Suprapubic skin (tissue), 4 donors: Measurements from ENCODE around the gene WBP1L. TPM values are rescaled to one million over a fixed set of nuclear protein-coding genes. Genes with fewer than 3 reads are reported as not detected.
"Not testable (repeated sequence)": the region's sequence is repeated elsewhere in the genome, so short reads cannot be mapped to it uniquely, and the experiment has no call there.

Experiments used
- DNase-seq, 2 donors: peaks; one replicate each; pipeline ENCODE4 v3.0.0-alpha.2; 2019; ENCODE audit warnings: low spot score in 2 of 2
- H3K27ac ChIP-seq: fragments of 200-600 bp; sonication (generic); one replicate; pipeline ENCODE4 v1.5.1; 2019
- H3K27me3 ChIP-seq: fragments of 200-600 bp; sonication (generic); one replicate; pipeline ENCODE4 v1.5.1; 2019
- H3K36me3 ChIP-seq: fragments of 200-600 bp; sonication (generic); one replicate; pipeline ENCODE4 v1.5.1; 2019
- H3K4me1 ChIP-seq: fragments of 200-600 bp; sonication (generic); one replicate; pipeline ENCODE4 v1.5.1; 2019
- H3K4me3 ChIP-seq: fragments of 200-600 bp; sonication (generic); one replicate; pipeline ENCODE4 v1.5.1; 2019; ENCODE audit warnings: mild to moderate bottlenecking
- H3K9me3 ChIP-seq: fragments of 200-600 bp; sonication (generic); one replicate; pipeline ENCODE4 v1.5.1; 2019
- EP300 ChIP-seq: sonication (generic); formaldehyde crosslinking; IDR thresholded peaks from one replicate; pipeline ENCODE4 v1.6.1; 2017; ENCODE audit warnings: antibody characterized with exemption
- POLR2A ChIP-seq, 2 donors: fragments of 450-650 bp; IDR thresholded peaks; one replicate each; pipeline ENCODE4 v1.6.1; 2017; ENCODE audit warnings: antibody characterized with exemption in 2 of 2, mild to moderate bottlenecking in 2 of 2, moderate library complexity in 2 of 2
- POLR2AphosphoS5 ChIP-seq, 3 donors: sonication (generic); formaldehyde crosslinking; IDR thresholded peaks; one replicate each; pipeline ENCODE4 v1.6.1; 2017; ENCODE audit warnings: antibody characterized with exemption in 3 of 3
- WGBS: methylation state at CpG from one replicate; pipeline ENCODE4 v1.1.5; 2018; 5-methylcytosine and 5-hydroxymethylcytosine counted together
- total RNA-seq, 4 donors: library from RNA; depleted of rRNA; stranded (reverse); fragments of >200 nt; gene quantifications; one replicate each; pipeline ENCODE4 v1.1.0, GENCODE V29; 2016
- TF ChIP-seq, protein P1 (sequence below), 2 donors: fragments of 200-600 bp in 1 of 2; fragments of 450-650 bp in 1 of 2; sonication (generic) in 1 of 2; IDR thresholded peaks; one replicate each; pipeline ENCODE4 v1.5.1; 2016 to 2019; ENCODE audit warnings: antibody characterized with exemption in 2 of 2, mild to moderate bottlenecking in 1 of 2, moderate library complexity in 1 of 2

Gene WBP1L
- total RNA-seq, 4 donors from 2014 or later, result 103 to 166 (median 125) TPM

- no peaks in the 10 kb centered on the region for H3K36me3 ChIP-seq
- TF ChIP-seq EP300, result no peak
- no peak for TF ChIP-seq POLR2A (IDR thresholded peaks at IDR 0.05)
- TF ChIP-seq, protein P1, sequence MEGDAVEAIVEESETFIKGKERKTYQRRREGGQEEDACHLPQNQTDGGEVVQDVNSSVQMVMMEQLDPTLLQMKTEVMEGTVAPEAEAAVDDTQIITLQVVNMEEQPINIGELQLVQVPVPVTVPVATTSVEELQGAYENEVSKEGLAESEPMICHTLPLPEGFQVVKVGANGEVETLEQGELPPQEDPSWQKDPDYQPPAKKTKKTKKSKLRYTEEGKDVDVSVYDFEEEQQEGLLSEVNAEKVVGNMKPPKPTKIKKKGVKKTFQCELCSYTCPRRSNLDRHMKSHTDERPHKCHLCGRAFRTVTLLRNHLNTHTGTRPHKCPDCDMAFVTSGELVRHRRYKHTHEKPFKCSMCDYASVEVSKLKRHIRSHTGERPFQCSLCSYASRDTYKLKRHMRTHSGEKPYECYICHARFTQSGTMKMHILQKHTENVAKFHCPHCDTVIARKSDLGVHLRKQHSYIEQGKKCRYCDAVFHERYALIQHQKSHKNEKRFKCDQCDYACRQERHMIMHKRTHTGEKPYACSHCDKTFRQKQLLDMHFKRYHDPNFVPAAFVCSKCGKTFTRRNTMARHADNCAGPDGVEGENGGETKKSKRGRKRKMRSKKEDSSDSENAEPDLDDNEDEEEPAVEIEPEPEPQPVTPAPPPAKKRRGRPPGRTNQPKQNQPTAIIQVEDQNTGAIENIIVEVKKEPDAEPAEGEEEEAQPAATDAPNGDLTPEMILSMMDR (IDR thresholded peaks at IDR 0.05), result no peak
- TF ChIP-seq POLR2AphosphoS5 (IDR thresholded peaks at IDR 0.05), result no peak
- no peak overlapping the region for H3K4me3 ChIP-seq
- H3K27ac ChIP-seq, result no peak overlapping the region
- H3K9me3 ChIP-seq, result no peaks in the 10 kb centered on the region
- H3K27me3 ChIP-seq, result no peaks in the 10 kb centered on the region
- WGBS, result 88% methylated on average over 11 of the region's 11 CpGs
- no peak for DNase-seq
- no peaks in the 10 kb centered on the region for H3K4me1 ChIP-seq
Observed at GRCh38 chr10:102841827-102842345, 98.1 kb downstream of the WBP1L start.

- H3K27me3 ChIP-seq, H3K4me1 ChIP-seq, H3K4me3 ChIP-seq, H3K27ac ChIP-seq, DNase-seq, H3K36me3 ChIP-seq, H3K9me3 ChIP-seq: not testable (repeated sequence)
- WGBS, result 71% methylated on average over 8 of the region's 8 CpGs
Observed at GRCh38 chr10:102843139-102843538, 99.4 kb downstream of the WBP1L start.

DNA sequence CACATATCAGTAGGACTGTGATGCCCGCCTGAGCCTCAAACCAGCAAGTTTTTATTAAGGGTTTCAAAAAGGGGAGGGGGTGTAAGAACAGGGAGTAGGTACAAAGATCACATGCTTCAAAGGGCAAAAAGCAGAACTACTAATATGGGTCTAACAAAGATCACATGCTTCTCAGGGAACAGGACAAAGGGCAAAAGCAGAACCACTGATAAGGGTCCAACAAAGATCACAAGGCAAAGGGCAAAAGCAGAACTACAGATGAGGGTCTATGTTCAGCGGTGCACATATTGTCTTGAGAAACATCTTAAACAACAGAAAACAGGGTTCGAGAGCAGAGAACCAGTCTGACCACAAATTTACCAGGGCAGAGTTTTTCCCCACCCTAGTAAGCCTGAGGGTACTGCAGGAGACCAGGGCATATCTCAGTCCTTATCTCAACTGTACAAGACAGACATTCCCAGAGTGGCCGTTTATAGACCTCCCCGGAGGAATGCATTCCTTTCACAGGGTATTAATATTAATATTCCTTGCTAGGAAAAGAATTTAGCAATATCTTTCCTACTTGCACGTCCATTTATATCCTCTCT is 100.5 kb downstream of the WBP1L start:
- not testable (repeated sequence) for H3K9me3 ChIP-seq, H3K4me1 ChIP-seq, H3K36me3 ChIP-seq, H3K4me3 ChIP-seq, DNase-seq, H3K27ac ChIP-seq, H3K27me3 ChIP-seq
- 87% methylated on average over 6 of the region's 6 CpGs for WGBS

- no peaks in the 10 kb centered on the region for H3K36me3 ChIP-seq
- peak in 1 of 2 donors; percentile 37 for DNase-seq
- H3K4me1 ChIP-seq, result no peaks in the 10 kb centered on the region
- no peak overlapping the region for H3K27ac ChIP-seq
- TF ChIP-seq POLR2AphosphoS5 (IDR thresholded peaks at IDR 0.05) (no peak), POLR2A (IDR thresholded peaks at IDR 0.05) (no peak), EP300 (no peak)
- TF ChIP-seq, protein P1 (IDR thresholded peaks at IDR 0.05), result no peak
- H3K4me3 ChIP-seq, result no peak overlapping the region
- 74% methylated on average over 2 of the region's 9 CpGs for WGBS
- no peaks in the 10 kb centered on the region for H3K9me3 ChIP-seq
- H3K27me3 ChIP-seq, result no peaks in the 10 kb centered on the region
Observed at GRCh38 chr10:102845352-102845902, 101.7 kb downstream of the WBP1L start.

DNA sequence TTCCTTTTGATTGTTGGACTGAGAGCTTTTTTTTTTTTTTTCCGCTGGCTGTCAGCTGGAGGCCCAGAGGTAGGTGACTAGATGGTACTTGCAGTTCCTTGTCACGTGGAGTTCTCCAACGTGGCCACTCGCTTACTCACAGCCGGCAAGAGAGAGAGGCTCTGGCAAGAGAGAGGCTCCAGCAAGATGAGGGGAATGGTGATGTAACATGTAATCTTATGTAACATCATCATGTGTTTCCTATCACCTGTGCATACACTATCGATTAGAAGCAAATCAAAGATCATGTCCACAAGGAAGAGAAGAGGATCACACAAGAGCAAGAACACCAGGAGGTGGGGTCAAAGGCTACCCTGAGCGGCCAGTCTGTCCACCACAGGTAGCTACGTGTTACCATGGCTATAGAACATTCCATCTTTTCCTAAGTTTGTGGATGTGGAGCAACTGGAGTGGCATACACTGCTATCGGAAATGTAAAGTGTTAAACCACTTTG is 106.3 kb downstream of the WBP1L start:
- no peaks in the 10 kb centered on the region for H3K27me3 ChIP-seq
- H3K4me1 ChIP-seq, result peaks cover 8% of the 10 kb centered on the region
- no peaks in the 10 kb centered on the region for H3K9me3 ChIP-seq
- TF ChIP-seq EP300 (no peak), POLR2A (IDR thresholded peaks at IDR 0.05) (no peak), POLR2AphosphoS5 (IDR thresholded peaks at IDR 0.05) (no peak)
- TF ChIP-seq, protein P1 (IDR thresholded peaks at IDR 0.05), result no peak
- no peak overlapping the region for H3K27ac ChIP-seq
- no peak overlapping the region for H3K4me3 ChIP-seq
- no peak for DNase-seq
- H3K36me3 ChIP-seq, result no peaks in the 10 kb centered on the region
- 79% methylated on average over 9 of the region's 9 CpGs for WGBS

GRCh38 chr10:102853237-102853636 is 109.5 kb downstream of the WBP1L start:
- 95% methylated on average over 7 of the region's 7 CpGs for WGBS
- DNase-seq, H3K4me3 ChIP-seq, H3K9me3 ChIP-seq, H3K36me3 ChIP-seq, H3K27ac ChIP-seq, H3K27me3 ChIP-seq: not testable (repeated sequence)
- H3K4me1 ChIP-seq, result peaks cover 19% of the 10 kb centered on the region

DNA sequence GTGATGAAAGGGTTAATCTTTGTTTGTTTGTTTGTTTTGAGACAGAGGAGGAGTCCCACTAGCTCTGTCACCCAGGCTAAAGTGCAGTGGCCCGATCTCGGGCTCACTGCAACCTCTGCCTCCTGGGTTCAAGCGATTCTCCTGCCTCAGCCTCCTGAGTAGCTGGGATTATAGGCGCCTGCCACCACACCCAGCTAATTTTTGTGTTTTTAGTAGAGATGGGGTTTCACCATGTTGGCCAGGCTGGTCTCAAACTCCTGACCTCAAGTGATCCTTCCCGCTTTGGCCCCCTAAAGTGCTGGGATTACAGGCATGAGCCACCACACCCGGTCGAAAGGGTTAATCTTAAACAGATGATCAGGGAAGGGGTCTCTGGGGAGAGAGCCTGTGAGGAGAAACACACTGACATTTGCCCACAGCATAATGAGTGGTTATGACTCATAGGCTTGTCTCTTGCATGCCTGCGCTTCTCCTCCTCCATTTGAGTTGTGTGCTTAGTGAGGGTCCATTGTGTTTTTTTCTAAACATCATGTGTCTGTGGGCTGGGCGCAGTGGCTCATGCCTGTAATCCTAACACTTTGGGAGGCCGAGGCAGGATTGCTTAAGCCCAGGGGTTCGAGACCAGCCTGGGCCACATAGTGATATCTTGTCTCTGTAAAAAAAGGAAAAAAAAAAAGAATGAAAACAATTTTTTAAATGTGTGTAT is 112.1 kb downstream of the WBP1L start:
- Histone ChIP-seq H3K4me1 (peaks cover 19% of the 10 kb centered on the region), H3K27ac (peak overlapping the region; percentile 12)
- not testable (repeated sequence) for H3K4me3 ChIP-seq, H3K36me3 ChIP-seq, H3K9me3 ChIP-seq, DNase-seq, H3K27me3 ChIP-seq
- 60% methylated on average over 11 of the region's 11 CpGs for WGBS
